IPS-NIHi7 (cell line): Measurements from ENCODE around the gene TMEM19.
A peak's percentile ranks its signal among the peaks of the same experiment; 100 is the strongest.

Source experiments
- DNase-seq: peaks from one replicate; pipeline ENCODE4 v3.0.0; 2012; ENCODE audit warnings: mixed read lengths; ENCODE audit errors: extremely low spot score

Gene TMEM19

GRCh38 chr12:71718611-71719010, 32.7 kb downstream of the TMEM19 start:
- DNase-seq = no peak

GRCh38 chr12:71719647-71720370, 33.9 kb downstream of the TMEM19 start:
- no peak for DNase-seq

- no peak for DNase-seq
These were observed 36.1 kb downstream of the TMEM19 start for GRCh38 chr12:71721783-71722505.

- no peak for DNase-seq
These were observed 39.1 kb downstream of the TMEM19 start for GRCh38 chr12:71725011-71725410.

- no peak for DNase-seq
These were observed 40.7 kb downstream of the TMEM19 start for GRCh38 chr12:71726548-71726947.

- no peak for DNase-seq
These were observed 42.1 kb downstream of the TMEM19 start for GRCh38 chr12:71727958-71728357.

- DNase-seq = no peak
These were observed 45.1 kb downstream of the TMEM19 start for GRCh38 chr12:71730936-71731335.

GRCh38 chr12:71731439-71732356, 45.8 kb downstream of the TMEM19 start:
- peak; percentile 35 for DNase-seq

- DNase-seq = no peak
These were observed 46.5 kb downstream of the TMEM19 start for GRCh38 chr12:71732357-71732712.

- DNase-seq = no peak
These were observed 51.3 kb downstream of the TMEM19 start for GRCh38 chr12:71737197-71737596.

- no peak for DNase-seq
These were observed 57.1 kb downstream of the TMEM19 start for GRCh38 chr12:71742998-71743397.

- DNase-seq = no peak
These were observed 58.8 kb downstream of the TMEM19 start for GRCh38 chr12:71744522-71745300.

- DNase-seq = peak; percentile 43
These were observed 61.2 kb downstream of the TMEM19 start for GRCh38 chr12:71746974-71747611.

- no peak for DNase-seq
These were observed 62.4 kb downstream of the TMEM19 start for GRCh38 chr12:71748081-71748850.

GRCh38 chr12:71749666-71750065, 63.8 kb downstream of the TMEM19 start:
- no peak for DNase-seq

- DNase-seq = no peak
These were observed 67.0 kb downstream of the TMEM19 start for GRCh38 chr12:71752891-71753290.
